ENCODE results near the gene OR52L1. TPM values are rescaled to one million over a fixed set of nuclear protein-coding genes. Genes with fewer than 3 reads are reported as not detected.
"Not testable (repeated sequence)": the region's sequence is repeated elsewhere in the genome, so short reads cannot be mapped to it uniquely, and the experiment has no call there.

Gene OR52L1
- total RNA-seq, 1 experiment from 2014 or later, result not detected

DNA sequence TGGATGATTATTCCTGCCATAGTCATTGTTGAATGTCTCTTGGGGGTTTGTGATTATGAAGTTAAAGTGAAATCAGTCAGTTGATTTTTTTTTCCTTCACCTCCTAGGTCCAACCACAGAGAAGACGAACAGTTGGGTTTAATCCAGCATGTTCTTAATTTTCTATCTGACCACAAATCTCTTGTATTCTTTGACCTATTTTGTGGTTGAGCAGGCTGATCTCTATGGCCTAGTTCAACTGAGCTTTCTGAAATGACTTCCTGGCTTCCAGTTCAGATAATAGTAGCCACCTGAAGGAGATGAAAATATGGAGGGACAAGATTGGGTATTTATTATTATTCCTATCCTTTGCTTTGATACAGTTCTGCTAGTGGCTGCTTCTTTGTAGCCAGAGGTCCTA is 13.3 kb downstream of the OR52L1 start:
- H3K4me1 ChIP-seq, result no peaks in the 10 kb centered on the region
- H3K36me3 ChIP-seq, result no peaks in the 10 kb centered on the region
- H3K27ac ChIP-seq, result no peak overlapping the region
- H3K9me3 ChIP-seq (replicated peaks), result no peaks in the 10 kb centered on the region
- H3K4me3 ChIP-seq, result no peak overlapping the region
- H3K27me3 ChIP-seq, result 0 out of 2 replicates have a peak, but pooled peaks cover 3% of the 10 kb centered on the region
- DNase-seq, result no peak

DNA sequence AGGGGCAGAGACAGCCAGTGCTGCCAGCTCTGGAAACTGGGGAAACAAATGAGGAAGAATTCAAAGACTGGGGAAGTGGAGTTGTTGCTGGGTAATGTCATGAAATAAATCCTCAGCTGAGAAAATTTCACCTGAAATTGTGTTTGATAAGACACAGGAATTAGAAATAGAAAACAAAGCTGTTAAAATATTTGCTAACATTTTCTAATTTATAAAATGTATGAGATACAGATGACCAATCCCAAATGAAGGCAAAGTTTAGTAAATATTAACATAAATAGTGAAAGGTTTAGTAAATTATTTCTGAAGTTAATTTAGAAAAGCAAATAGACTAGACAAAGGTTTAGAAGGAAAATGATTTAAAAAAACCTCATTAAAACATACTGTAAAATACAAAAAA is 18.4 kb downstream of the OR52L1 start, which contains the start of gene OR56A5:
OR56A5 (minus strand) TSS at position 101 of the 400 bp plus-strand sequence; CDS start at position 101, 0 bp downstream.
- DNase-seq, result no peak
- Histone ChIP-seq H3K27ac (no peak within 1 kb of the TSS), H3K4me3 (no peak within 1 kb of the TSS), H3K27me3 (0 out of 2 replicates have a peak, but pooled peaks cover 3% of the 10 kb centered on the region), H3K4me1 (no peaks in the 10 kb centered on the region), H3K9me3 (replicated peaks) (no peaks in the 10 kb centered on the region), H3K36me3 (no peaks in the 10 kb centered on the region)

DNA sequence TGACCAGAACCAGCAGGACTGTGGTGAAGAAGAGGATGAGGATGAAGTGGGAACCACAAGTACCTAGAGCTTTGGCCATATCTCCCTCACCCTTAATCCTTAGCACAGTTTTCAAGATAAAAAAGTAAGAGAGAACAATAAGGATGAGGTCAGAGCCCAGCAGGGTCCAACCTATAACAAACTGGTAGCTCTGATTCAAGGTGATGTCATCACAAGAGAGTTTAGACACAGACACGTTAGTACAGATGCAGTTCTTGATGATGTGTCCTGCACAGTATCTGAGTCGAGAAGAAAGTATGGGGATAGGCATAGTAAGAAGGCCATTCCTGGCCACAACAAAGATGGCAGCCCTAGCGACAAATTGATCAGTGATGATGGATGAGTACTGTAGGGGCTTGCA is 19.1 kb downstream of the OR52L1 start:
- H3K27ac ChIP-seq, result no peak overlapping the region
- H3K4me3 ChIP-seq, result no peak overlapping the region
- H3K27me3 ChIP-seq, result 0 out of 2 replicates have a peak, but pooled peaks cover 3% of the 10 kb centered on the region
- H3K4me1 ChIP-seq, result no peaks in the 10 kb centered on the region
- no peaks in the 10 kb centered on the region for H3K9me3 ChIP-seq (replicated peaks)
- H3K36me3 ChIP-seq, result no peaks in the 10 kb centered on the region
- no peak for DNase-seq

DNA sequence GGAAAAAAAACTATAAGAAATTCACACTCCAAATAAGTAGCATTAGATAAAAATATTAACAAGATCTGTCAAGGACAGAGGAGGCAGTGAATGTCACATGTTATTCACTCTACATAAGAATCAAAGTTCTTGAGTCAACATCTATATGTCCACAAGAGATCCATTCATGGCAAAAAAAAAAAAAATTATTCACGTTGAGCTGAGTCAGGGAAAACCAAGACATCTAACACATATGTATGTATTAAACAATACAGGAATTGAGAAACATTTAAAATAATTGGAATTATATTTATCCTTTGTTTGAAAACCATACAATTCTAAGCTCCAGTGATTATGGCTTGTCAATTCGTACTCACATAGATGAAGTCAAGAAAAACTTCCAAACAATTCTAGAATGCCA is 19.8 kb downstream of the OR52L1 start:
- H3K4me3 ChIP-seq, result no peak overlapping the region
- no peaks in the 10 kb centered on the region for H3K9me3 ChIP-seq (replicated peaks)
- H3K27me3 ChIP-seq, result 0 out of 2 replicates have a peak, but pooled peaks cover 3% of the 10 kb centered on the region
- H3K4me1 ChIP-seq, result no peaks in the 10 kb centered on the region
- no peaks in the 10 kb centered on the region for H3K36me3 ChIP-seq
- H3K27ac ChIP-seq, result no peak overlapping the region
- no peak for DNase-seq

DNA sequence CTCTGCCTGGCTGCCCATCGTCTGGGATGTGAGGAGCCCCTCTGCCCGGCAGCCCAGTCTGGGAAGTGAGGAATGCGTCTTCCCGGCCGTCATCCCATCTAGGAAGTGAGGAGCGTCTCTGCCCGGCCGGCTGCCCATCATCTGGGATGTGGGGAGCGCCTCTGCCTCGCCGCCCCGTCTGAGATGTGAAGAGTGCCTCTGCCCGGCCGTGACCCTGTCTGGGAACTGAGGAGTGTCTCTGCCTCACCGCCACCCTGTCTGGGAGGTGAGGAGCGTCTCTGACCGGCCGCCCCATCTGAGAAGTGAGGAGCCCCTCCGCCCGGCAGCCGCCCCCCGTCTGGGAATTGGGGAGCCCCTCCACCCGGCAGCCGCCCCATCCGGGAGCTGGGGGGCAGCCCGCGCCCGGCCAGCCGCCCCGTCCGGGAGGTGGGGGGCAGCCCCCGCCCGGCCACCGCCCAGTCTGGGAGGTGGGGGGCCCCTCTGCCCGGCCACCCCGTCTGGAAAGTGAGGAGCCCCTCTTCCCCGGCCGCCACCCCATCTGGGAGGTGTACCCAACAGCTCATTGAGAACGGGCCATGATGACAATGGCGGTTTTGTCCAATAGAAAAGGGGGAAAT is 26.0 kb downstream of the OR52L1 start:
- H3K27me3 ChIP-seq; H3K27ac ChIP-seq; H3K4me1 ChIP-seq; H3K4me3 ChIP-seq; DNase-seq; H3K36me3 ChIP-seq; H3K9me3 ChIP-seq (replicated peaks): not testable (repeated sequence)

DNA sequence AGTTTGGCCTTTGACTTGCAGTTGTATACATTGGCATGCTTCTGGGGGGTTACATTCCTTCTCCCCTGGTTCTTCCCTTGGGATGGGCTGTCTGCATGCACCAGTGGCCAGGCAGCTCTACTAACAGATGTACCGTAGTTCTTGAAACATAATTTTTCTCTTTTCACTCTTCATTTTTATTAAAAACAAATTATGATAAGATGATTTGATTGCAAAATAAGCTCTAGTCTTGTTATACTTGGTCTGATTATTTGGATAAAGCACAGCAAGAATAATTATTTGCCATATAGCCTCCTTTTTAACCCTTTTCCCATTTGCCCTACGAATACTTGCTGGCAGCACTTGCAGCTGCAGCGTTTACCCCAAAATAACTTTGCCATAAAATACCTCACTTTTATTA is 31.2 kb downstream of the OR52L1 start:
- Histone ChIP-seq H3K36me3 (no peaks in the 10 kb centered on the region), H3K4me1 (no peaks in the 10 kb centered on the region), H3K27me3 (no peaks in the 10 kb centered on the region), H3K9me3 (replicated peaks) (no peaks in the 10 kb centered on the region), H3K4me3 (no peak overlapping the region), H3K27ac (no peak overlapping the region)
- no peak for DNase-seq

DNA sequence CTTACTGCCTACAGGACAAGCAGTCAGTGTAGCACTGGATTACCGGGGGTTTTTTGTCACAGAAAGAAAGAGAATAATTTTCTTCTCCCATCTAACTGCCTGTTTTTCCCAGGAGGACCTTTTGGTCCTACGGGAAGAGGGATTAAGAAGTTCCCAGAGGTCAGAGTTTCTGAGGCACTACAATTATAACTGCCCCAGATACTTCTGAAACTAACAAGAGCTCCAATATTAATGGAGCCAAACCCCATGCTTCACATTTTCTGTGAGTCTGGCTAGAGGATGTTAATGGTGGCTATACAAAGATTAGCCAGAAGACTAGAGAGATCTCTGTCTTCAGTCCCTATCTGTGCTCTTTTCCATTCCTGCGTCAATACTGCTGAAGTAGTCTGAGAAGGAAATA is 44.8 kb downstream of the OR52L1 start, which contains the start of gene OR56A3:
OR56A3 (plus strand) TSS at position 301 of the 400 bp plus-strand sequence. CDS start 5,096 bp downstream, outside the sequence.
- Histone ChIP-seq H3K9me3 (replicated peaks) (no peaks in the 10 kb centered on the region), H3K27me3 (no peaks in the 10 kb centered on the region; the same call in 1 of the 2 replicates), H3K36me3 (no peaks in the 10 kb centered on the region), H3K4me3 (no peak within 1 kb of the TSS), H3K27ac (no peak within 1 kb of the TSS), H3K4me1 (no peaks in the 10 kb centered on the region)
- DNase-seq, result no peak

DNA sequence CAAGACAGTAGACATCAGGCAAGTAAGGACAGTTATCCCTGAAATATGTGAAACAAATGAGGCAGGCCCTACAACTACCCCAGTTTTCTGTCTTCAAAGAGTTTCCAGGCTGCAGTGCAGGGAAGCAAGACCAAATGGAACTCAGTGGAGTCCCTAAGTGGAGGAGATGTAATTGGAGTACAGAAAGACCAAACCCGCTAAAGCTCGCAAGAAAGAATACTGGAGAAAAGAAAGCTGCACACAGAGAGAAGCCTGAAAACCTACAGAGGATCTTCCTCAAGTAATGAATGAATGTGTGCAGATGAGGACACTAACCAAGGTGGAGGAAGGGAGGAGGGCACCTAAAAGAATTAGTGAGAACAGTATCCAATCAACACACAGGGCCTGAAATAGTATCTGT is 46.0 kb downstream of the OR52L1 start:
- no peaks in the 10 kb centered on the region; the same call in 1 of the 2 replicates for H3K27me3 ChIP-seq
- no peak overlapping the region for H3K4me3 ChIP-seq
- no peak for DNase-seq
- no peaks in the 10 kb centered on the region for H3K9me3 ChIP-seq (replicated peaks)
- no peaks in the 10 kb centered on the region for H3K36me3 ChIP-seq
- no peaks in the 10 kb centered on the region for H3K4me1 ChIP-seq
- H3K27ac ChIP-seq, result no peak overlapping the region

DNA sequence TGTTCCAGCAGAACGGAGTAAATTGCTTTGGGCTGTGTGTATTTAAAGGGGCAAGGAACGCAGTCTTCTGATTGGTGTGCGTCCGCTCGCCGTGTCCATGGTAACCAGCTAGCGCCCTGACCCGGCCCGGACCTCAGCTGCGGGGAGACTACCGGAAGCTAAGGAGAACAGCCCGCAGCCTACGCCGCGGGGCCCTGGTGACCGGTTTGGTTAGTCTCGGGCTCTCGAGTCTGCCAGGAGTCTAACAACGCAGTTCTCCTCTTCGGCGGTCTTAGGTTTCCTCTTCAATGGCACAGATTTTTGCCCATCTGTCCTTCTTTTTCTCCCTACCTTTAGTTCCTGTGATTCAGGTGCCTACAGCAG is 48.2 kb downstream of the OR52L1 start:
- no peak for DNase-seq
- Histone ChIP-seq H3K36me3 (no peaks in the 10 kb centered on the region), H3K27me3 (no peaks in the 10 kb centered on the region), H3K4me3 (no peak overlapping the region), H3K4me1 (no peaks in the 10 kb centered on the region), H3K27ac (no peak overlapping the region), H3K9me3 (replicated peaks) (no peaks in the 10 kb centered on the region)

DNA sequence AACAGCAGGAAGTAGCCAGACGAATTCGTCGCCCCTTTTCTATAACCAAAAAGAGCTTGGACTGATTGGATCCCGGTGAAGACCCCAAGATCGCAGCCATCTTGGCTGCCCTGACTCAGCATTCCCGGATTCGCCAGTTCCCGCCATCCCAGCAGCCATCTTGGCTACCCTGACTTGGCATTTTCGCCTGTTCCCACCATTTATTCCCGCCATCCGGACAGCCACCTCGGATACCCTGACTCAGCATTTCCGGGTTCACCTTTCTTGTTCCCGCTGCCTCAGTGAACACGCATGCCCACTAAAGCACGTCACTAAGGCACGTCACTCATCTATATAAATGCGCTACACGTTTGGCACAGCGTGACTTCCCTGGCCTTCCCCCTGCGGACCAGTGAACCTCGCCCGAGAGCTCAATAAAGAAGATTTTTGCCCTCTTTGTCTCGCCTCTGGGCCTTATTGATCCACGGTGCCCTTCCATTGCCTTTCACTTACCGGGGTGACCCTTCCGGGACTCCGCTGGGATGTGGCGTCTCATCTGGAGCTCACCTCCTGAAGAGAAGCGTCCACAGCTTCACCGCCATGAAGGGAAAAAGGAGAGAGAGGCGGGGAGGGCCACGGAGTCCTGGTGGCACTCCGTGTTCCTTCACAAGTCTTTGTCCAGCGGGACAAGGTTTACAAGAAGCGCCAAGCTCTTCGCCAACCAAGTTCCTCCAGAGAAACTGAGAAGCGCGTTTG is 48.8 kb downstream of the OR52L1 start:
- H3K27ac ChIP-seq, result no peak overlapping the region
- no peak for DNase-seq
- no peak overlapping the region for H3K4me3 ChIP-seq
- H3K4me1 ChIP-seq, result no peaks in the 10 kb centered on the region
- H3K36me3 ChIP-seq, result no peaks in the 10 kb centered on the region
- H3K9me3 ChIP-seq (replicated peaks), result no peaks in the 10 kb centered on the region
- no peaks in the 10 kb centered on the region for H3K27me3 ChIP-seq

Other genes with a start within 250 kb of the OR52L1 start
- not detected in 2 replicates for gene OR52N4, start 232.7 kb downstream of the OR52L1 start, total RNA-seq (2014; rRNA removed; shearing (Covaris generic))
- not detected in 2 replicates for gene OR52N5, start 203.6 kb downstream of the OR52L1 start, total RNA-seq (2014; rRNA removed; shearing (Covaris generic))
- gene OR52N1, start 195.7 kb downstream of the OR52L1 start, total RNA-seq (2014; rRNA removed; shearing (Covaris generic)), result not detected in 2 replicates
- not detected in 2 replicates for gene OR52N2, start 178.1 kb downstream of the OR52L1 start, total RNA-seq (2014; rRNA removed; shearing (Covaris generic))
- gene OR52E6, start 145.1 kb downstream of the OR52L1 start, total RNA-seq (2014; rRNA removed; shearing (Covaris generic)), result not detected in 2 replicates
- not detected in 2 replicates for gene OR52E8, start 129.3 kb downstream of the OR52L1 start, total RNA-seq (2014; rRNA removed; shearing (Covaris generic))
- not detected in 2 replicates for gene OR52E4, start 106.4 kb downstream of the OR52L1 start, total RNA-seq (2014; rRNA removed; shearing (Covaris generic))
- gene OR52E5, start 93.8 kb downstream of the OR52L1 start, total RNA-seq (2014; rRNA removed; shearing (Covaris generic)), result not detected in 2 replicates
- gene OR56A3, start 44.7 kb downstream of the OR52L1 start, total RNA-seq (2014; rRNA removed; shearing (Covaris generic)), result not detected in 2 replicates
- not detected in 2 replicates for gene OR56A5, start 18.5 kb downstream of the OR52L1 start, total RNA-seq (2014; rRNA removed; shearing (Covaris generic))
- gene OR56A4, start 20.0 kb upstream of the OR52L1 start, total RNA-seq (2014; rRNA removed; shearing (Covaris generic)), result not detected in 2 replicates
- not detected in 2 replicates for gene OR56A1, start 43.8 kb upstream of the OR52L1 start, total RNA-seq (2014; rRNA removed; shearing (Covaris generic))
- gene OR56B4, start 120.7 kb upstream of the OR52L1 start, total RNA-seq (2014; rRNA removed; shearing (Covaris generic)), result not detected in 2 replicates
- gene OR52B2, start 183.3 kb upstream of the OR52L1 start, total RNA-seq (2014; rRNA removed; shearing (Covaris generic)), result not detected in 2 replicates
- gene OR52W1, start 212.2 kb upstream of the OR52L1 start, total RNA-seq (2014; rRNA removed; shearing (Covaris generic)), result not detected in 2 replicates
- not detected in 2 replicates for gene C11orf42, start 218.6 kb upstream of the OR52L1 start, total RNA-seq (2014; rRNA removed; shearing (Covaris generic))
- gene FHIP1B, start 247.7 kb upstream of the OR52L1 start, total RNA-seq (2014; rRNA removed; shearing (Covaris generic)), result 16.2 and 17.2 TPM in 2 replicates

Data from SJCRH30 (cell line).